ENCODE results near the gene CD200.
"Not testable (repeated sequence)": the region's sequence is repeated elsewhere in the genome, so short reads cannot be mapped to it uniquely, and the experiment has no call there.

CD200 gene

DNA sequence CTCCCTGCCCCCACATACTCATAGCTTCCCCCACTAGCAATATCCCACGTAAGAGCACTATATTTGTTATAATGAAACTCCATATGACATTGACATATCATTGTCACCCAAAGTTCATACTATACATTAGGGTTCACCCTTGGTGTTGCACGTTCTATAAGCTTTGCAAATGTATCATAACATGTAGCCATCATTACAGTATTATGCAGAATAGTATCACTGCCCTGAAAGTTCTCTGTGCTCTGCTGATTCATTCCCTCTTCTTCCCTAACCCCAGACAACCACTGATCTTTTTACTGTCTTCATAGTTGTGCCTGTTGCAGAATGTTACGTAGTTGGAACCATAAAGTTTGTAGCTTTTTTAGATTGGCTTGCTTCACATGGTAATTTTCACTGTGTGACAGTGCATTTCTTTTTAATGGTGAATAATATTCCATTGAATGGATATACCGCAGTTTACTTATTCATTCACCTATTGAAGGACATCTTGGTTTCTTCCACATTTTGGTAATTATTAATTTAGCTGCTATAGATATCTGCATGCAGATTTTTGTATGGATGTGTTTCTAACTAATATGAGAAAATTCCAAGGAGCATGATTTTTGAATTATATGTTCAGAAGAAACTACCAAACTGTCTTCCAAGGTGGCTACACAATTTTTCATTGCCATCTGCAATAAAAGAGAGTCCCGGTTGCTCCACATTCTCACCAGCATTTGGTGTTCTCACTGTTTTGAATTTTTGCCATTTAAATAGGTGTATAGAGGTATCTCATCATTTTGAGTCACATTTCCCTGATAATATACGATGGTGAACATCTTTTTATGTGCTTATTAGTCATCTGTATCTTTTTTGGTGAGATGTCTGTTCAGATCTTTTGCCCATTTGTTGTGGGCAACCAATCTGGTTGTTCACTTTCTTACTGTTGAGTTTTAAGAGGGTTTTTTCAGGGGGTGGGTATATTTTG, 59.7 kb downstream of the CD200 start:
- H3K27ac ChIP-seq = no peak overlapping the region
- no peak for TF ChIP-seq CTCF (conservative IDR thresholded peaks at IDR 0.05)

DNA sequence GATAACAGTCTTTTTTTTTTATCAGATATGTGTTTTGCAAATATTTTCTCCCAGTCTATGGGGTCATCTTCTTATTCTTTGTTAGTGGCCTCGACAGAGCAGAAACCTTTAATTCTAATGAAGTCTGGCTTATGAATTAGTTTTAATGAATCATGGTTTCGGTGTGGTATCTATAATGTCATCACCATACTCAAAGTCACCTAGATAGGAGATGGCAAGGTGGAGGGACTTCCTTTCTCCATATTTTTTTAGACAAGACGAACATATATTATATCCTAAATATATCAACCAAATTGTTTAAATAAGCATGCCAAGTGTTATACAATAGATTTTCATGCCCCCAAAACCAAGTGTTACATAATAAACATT, 60.4 kb downstream of the CD200 start:
- TF ChIP-seq CTCF (conservative IDR thresholded peaks at IDR 0.05) = no peak
- H3K27ac ChIP-seq = no peak overlapping the region

DNA sequence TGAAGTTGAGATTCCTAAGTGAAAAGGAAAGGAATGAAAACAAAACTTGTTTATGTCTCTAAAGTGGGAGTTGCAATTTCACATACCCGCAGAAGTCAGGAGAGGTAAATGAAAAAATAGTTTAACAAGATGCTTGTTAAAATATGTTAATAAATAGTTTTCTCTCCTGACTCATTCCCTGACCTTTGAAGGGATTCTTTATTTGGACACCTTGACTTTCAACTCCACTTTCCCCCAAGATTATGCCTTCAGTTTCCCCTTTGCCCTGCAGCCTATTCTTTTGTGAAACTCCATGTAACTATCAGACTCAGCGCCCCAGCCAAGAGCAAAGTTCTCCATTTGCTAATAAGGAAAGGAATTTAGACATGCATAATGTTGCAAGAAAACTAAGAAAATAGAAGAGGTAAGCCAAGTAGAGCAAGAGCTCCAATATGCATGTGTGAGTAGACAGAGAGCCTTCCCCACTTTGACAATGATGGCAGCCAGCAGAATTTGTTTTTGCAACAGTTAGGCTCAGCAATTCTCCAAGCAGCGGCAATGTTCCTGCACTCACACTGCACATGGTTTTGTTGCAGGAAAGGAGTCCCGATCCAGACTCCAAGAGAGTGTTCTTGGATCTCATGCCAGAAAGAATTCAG, 61.2 kb downstream of the CD200 start:
- H3K27ac ChIP-seq = no peak overlapping the region
- TF ChIP-seq CTCF (conservative IDR thresholded peaks at IDR 0.05) = no peak

GRCh38 chr3:112395181-112395895, 62.4 kb downstream of the CD200 start:
- no peak overlapping the region; the same call in 1 of the 2 replicates for H3K27ac ChIP-seq

DNA sequence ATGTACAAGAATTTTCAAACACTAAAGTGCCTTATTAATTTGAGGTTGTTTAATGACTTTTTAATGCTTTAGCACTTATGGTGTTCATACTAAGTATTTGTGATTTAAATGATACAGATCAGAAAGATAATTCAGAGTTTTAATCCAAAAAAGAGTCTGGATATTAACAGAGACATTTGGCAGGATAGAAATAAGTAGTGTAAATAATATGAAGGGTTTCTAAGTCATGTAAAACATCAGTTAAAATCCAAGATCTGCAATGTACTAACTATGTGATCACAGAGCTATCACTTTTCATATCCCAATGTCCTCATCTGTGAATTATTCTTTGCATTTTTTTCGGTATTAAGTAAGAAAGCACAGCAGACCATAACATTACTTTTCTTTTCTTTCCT, 62.9 kb downstream of the CD200 start:
- H3K27ac ChIP-seq = no peak overlapping the region; the same call in 1 of the 2 replicates
- no peak for TF ChIP-seq CTCF (conservative IDR thresholded peaks at IDR 0.05)

More at GRCh38 chr3:112395181-112395895, 62.4 kb downstream of the CD200 start:
- no peak for TF ChIP-seq CTCF (conservative IDR thresholded peaks at IDR 0.05)

- TF ChIP-seq CTCF (conservative IDR thresholded peaks at IDR 0.05) = no peak
Measured at GRCh38 chr3:112397556-112397955, 64.6 kb downstream of the CD200 start.

DNA sequence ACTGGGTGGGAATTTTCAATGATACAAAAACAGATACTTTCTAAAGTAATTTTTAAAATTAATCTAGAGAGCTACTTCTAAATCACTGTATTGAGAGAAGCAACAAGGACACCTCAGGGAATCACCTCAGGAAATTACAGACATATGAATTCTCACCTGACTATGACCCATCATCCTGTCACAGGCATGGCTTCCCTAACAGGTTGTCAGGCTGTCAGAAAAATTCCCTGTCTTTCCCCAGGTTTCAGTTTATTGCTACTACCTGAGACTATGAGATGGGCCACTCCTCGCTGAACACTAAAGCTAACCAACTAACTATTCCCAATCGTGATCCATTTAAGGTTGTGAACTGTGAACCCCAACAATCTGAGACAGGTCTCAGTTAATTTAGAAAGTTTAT, 66.1 kb downstream of the CD200 start:
- H3K27ac ChIP-seq = no peak overlapping the region
- no peak for TF ChIP-seq CTCF (conservative IDR thresholded peaks at IDR 0.05)

More at GRCh38 chr3:112397556-112397955, 64.6 kb downstream of the CD200 start:
- no peak overlapping the region for H3K27ac ChIP-seq

GRCh38 chr3:112399554-112399953, 66.6 kb downstream of the CD200 start:
- H3K27ac ChIP-seq = not testable (repeated sequence)

GRCh38 chr3:112400317-112400716, 67.4 kb downstream of the CD200 start:
- not testable (repeated sequence) for H3K27ac ChIP-seq

Measured in VCaP (cell line).